B cell (primary cell): ENCODE measurements around the gene RERE. TPM values are rescaled to one million over a fixed set of nuclear protein-coding genes. Genes with fewer than 3 reads are reported as not detected.

Experiments
- ATAC-seq: fragments of 200-7000 bp; cut with Tn5 transposase; one replicate; pipeline ENCODE4 v1.10.0; 2021; ENCODE audit warnings: low read depth, mild to moderate bottlenecking, moderate number of reproducible peaks, moderate library complexity
- CTCF ChIA-PET: fragments of 350-600 bp; sonication (Branson Sonifier 250); formaldehyde crosslinking; loops from one replicate; lab custom pipeline; 2021; ENCODE audit warnings: antibody characterized with exemption, inconsistent platforms; lab: Charles Lee
- POLR2A ChIA-PET: fragments of 350-600 bp; sonication (Branson Sonifier 250); formaldehyde crosslinking; loops from one replicate; lab custom pipeline; 2021; ENCODE audit warnings: antibody characterized with exemption; lab: Charles Lee
- DNase-seq: peaks from one replicate; pipeline ENCODE4 v3.0.0; 2013
- H2AFZ ChIP-seq: 2 replicates; pipeline ENCODE4 v1.6.1; 2012; ENCODE audit warnings: mild to moderate bottlenecking, low read depth, low read length; ENCODE audit not compliant: insufficient read depth, poor library complexity, severe bottlenecking
- H3K27ac ChIP-seq, 2 donors: 1 replicate in 1 of 2; 2 replicates in 1 of 2; pipeline ENCODE4 v1.5.1; 2012 to 2013; ENCODE audit warnings: low read length in 2 of 2, mild to moderate bottlenecking in 2 of 2, moderate library complexity in 1 of 2
- H3K27me3 ChIP-seq, 4 experiments: fragments of 200-600 bp in 1 of 4; sonication (generic) in 1 of 4; replicated peaks in 1 of 4; 1 replicate in 2 of 4; 2 replicates in 2 of 4; pipeline versions ENCODE4 v1.6.1 to v1.7.0; 2013 to 2016; ENCODE audit warnings: low read length in 3 of 4, mild to moderate bottlenecking in 2 of 4, mixed read lengths in 1 of 4, moderate library complexity in 1 of 4; ENCODE audit not compliant: insufficient read depth in 4 of 4, control insufficient read depth in 3 of 4; ENCODE audit errors: control extremely low read depth in 1 of 4
- H3K36me3 ChIP-seq, 2 experiments: replicated peaks in 1 of 2; 1 replicate in 1 of 2; 2 replicates in 1 of 2; pipeline versions ENCODE4 v1.6.1 to v1.7.1; 2013; ENCODE audit warnings: low read length in 1 of 2; ENCODE audit not compliant: insufficient read depth in 2 of 2, control insufficient read depth in 1 of 2; ENCODE audit errors: control extremely low read depth in 1 of 2, extremely low read depth in 1 of 2
- H3K4me1 ChIP-seq, 2 donors: fragments of 200-600 bp in 1 of 2; sonication (generic) in 1 of 2; 1 replicate in 1 of 2; 2 replicates in 1 of 2; pipeline versions ENCODE4 v1.5.1 to v1.6.1; 2013 to 2017; ENCODE audit warnings: low read length in 2 of 2; ENCODE audit not compliant: control insufficient read depth in 2 of 2, insufficient read depth in 2 of 2
- H3K4me2 ChIP-seq: replicated peaks from 2 replicates; pipeline ENCODE3; 2012; ENCODE audit warnings: mild to moderate bottlenecking, low read depth, low read length; ENCODE audit not compliant: poor library complexity, severe bottlenecking
- H3K4me3 ChIP-seq, 5 experiments: fragments of 200-600 bp in 1 of 5; sonication (generic) in 1 of 5; 1 replicate in 3 of 5; 2 replicates in 2 of 5; pipeline versions ENCODE4 v1.5.1 to v1.7.0; 2011 to 2016; ENCODE audit warnings: low read length in 4 of 5, mild to moderate bottlenecking in 4 of 5, low read depth in 2 of 5, control low read depth in 1 of 5, moderate library complexity in 1 of 5; ENCODE audit not compliant: insufficient read depth in 1 of 5; ENCODE audit errors: control extremely low read depth in 1 of 5, extremely low read depth in 1 of 5
- H3K79me2 ChIP-seq: fragments of 200-600 bp; sonication (generic); one replicate; pipeline ENCODE4 v1.6.0; 2016; ENCODE audit warnings: low read length; ENCODE audit not compliant: control insufficient read depth, insufficient read depth
- H3K9ac ChIP-seq: fragments of 200-600 bp; sonication (generic); 2 replicates; pipeline ENCODE4 v1.6.1; 2017; ENCODE audit warnings: mild to moderate bottlenecking, low read length, moderate library complexity
- H3K9me3 ChIP-seq, 3 donors: one replicate each; pipeline versions ENCODE4 v1.6.1 to v1.7.1; 2013; ENCODE audit warnings: low read length in 2 of 3; ENCODE audit not compliant: control insufficient read depth in 2 of 3, insufficient read depth in 1 of 3; ENCODE audit errors: control extremely low read depth in 1 of 3
- H4K20me1 ChIP-seq: 2 replicates; pipeline ENCODE4 v1.6.0; 2012; ENCODE audit warnings: mild to moderate bottlenecking, low read length; ENCODE audit not compliant: insufficient read depth, control insufficient read depth, poor library complexity, severe bottlenecking
- H3K27ac Mint-ChIP-seq: one replicate; pipeline ENCODE4 v1.8.0; 2021; ENCODE audit warnings: mixed read lengths
- H3K27me3 Mint-ChIP-seq: one replicate; pipeline ENCODE4 v1.8.0; 2021; ENCODE audit warnings: mixed read lengths
- H3K4me1 Mint-ChIP-seq: one replicate; pipeline ENCODE4 v1.8.0; 2021; ENCODE audit warnings: mixed read lengths
- H3K4me3 Mint-ChIP-seq: one replicate; pipeline ENCODE4 v1.8.0; 2021; ENCODE audit warnings: mixed read lengths
- H3K9me3 Mint-ChIP-seq: one replicate; pipeline ENCODE4 v1.8.0; 2022; ENCODE audit warnings: mixed read lengths; ENCODE audit not compliant: insufficient read depth
- CTCF ChIP-seq: fragments of 200-600 bp; IDR thresholded peaks from one replicate; pipeline ENCODE4 v1.8.0; 2022; ENCODE audit warnings: antibody characterized with exemption, mild to moderate bottlenecking
- EZH2 ChIP-seq: IDR thresholded peaks from 2 replicates; pipeline ENCODE4 v1.6.1; 2012; ENCODE audit warnings: borderline replicate concordance, low read depth, mild to moderate bottlenecking, moderate library complexity, low read length; ENCODE audit not compliant: insufficient read depth, poor library complexity, severe bottlenecking
- WGBS: methylation state at CpG from one replicate; pipeline ENCODE4 v1.1.5; 2013; ENCODE audit warnings: missing lambda C conversion rate; ENCODE audit not compliant: insufficient coverage; 5-methylcytosine and 5-hydroxymethylcytosine counted together
- intact Hi-C: fragments of 100-400 bp; cut with micrococcal nuclease; formaldehyde crosslinking; loops from one replicate; pipeline ENCODE4 v1.10.0; 2022
- polyA plus RNA-seq: library from polyadenylated mRNA; depleted of rRNA; stranded (reverse); fragments of >200 nt; gene quantifications from 2 replicates; pipeline ENCODE4 v1.2.3, GENCODE V29; 2012
- total RNA-seq, 2 donors: library from RNA; stranded (reverse); fragments of 120-200 nt in 1 of 2; gene quantifications; 1 replicate in 1 of 2; 2 replicates in 1 of 2; pipeline versions ENCODE4 v1.2.3 to v1.2.4, GENCODE V29; 2013 to 2022

The RERE gene
- total and polyA plus RNA-seq, 2 donors (not counting 1 experiment from before 2014, with no cell fraction given): 27.3 to 132 TPM

GRCh38 chr1:8356256-8357209 lies 460.9 kb downstream of the RERE start:
- H3K4me3 Mint-ChIP-seq: no peak overlapping the region

More at GRCh38 chr1:8356256-8357209, 460.9 kb downstream of the RERE start:
- no peak for TF ChIP-seq EZH2
- no peak for TF ChIP-seq CTCF
- no peaks in the 10 kb centered on the region for H3K4me1 ChIP-seq
- intact Hi-C loops: no loop called here
- peaks cover 4% of the 10 kb centered on the region for H3K79me2 ChIP-seq
- POLR2A ChIA-PET: no interaction called here
- H4K20me1 ChIP-seq: peaks cover 65% of the 10 kb centered on the region
- H3K27me3 ChIP-seq: no peaks in the 10 kb centered on the region
- no peak overlapping the region for H2AFZ ChIP-seq
- H3K36me3 ChIP-seq: peaks cover 0 to 85% of the 10 kb centered on the region in 2 experiments
- ATAC-seq (no peak), DNase-seq (no peak)
- Mint-ChIP-seq H3K4me1 (no peaks in the 10 kb centered on the region), H3K9me3 (no peaks in the 10 kb centered on the region), H3K27ac (no peak overlapping the region), H3K27me3 (no peaks in the 10 kb centered on the region)
- H3K9me3 ChIP-seq: no peaks in the 10 kb centered on the region
- no peak overlapping the region for H3K4me2 ChIP-seq
- no peak overlapping the region for H3K4me3 ChIP-seq
- no peak overlapping the region for H3K27ac ChIP-seq
- no peak overlapping the region for H3K9ac ChIP-seq
- 97% methylated on average over 25 of the region's 27 CpGs for WGBS
- CTCF ChIA-PET: interaction anchor here (1.3 kb wide), 1 partner anchor 341 kb away, joined by 4 read pairs; no protein-coding TSS in a partner anchor
